Heart left ventricle (tissue), 16 donors: ENCODE results near the gene RFX6. TPM values are rescaled to one million over a fixed set of nuclear protein-coding genes. Genes with fewer than 3 reads are reported as not detected.

Experiments used
- ATAC-seq, 4 donors: fragments of 200-7000 bp; cut with Tn5 transposase; one replicate each; pipeline ENCODE4 v1.9.1; 2020 to 2022; ENCODE audit warnings: moderate library complexity in 4 of 4, mild to moderate bottlenecking in 3 of 4, moderate number of reproducible peaks in 1 of 4
- DNase-seq, 5 donors: peaks; one replicate each; pipeline ENCODE4 v3.0.0-alpha.2; 2020
- H3K27ac ChIP-seq, 12 donors: fragments of 200-600 bp; sonication (generic) in 4 of 12; one replicate each; pipeline versions ENCODE4 v1.5.0 to v1.8.0; 2016 to 2022; ENCODE audit warnings: mild to moderate bottlenecking in 2 of 12
- H3K27me3 ChIP-seq, 9 donors: fragments of 200-600 bp; sonication (generic) in 2 of 9; one replicate each; pipeline versions ENCODE4 v1.5.1 to v1.8.0; 2016 to 2022; ENCODE audit warnings: mild to moderate bottlenecking in 3 of 9
- H3K36me3 ChIP-seq, 9 donors: fragments of 200-600 bp; sonication (generic) in 2 of 9; one replicate each; pipeline versions ENCODE4 v1.5.0 to v1.8.0; 2018 to 2022; ENCODE audit warnings: mild to moderate bottlenecking in 2 of 9
- H3K4me1 ChIP-seq, 12 donors: fragments of 200-600 bp; sonication (generic) in 4 of 12; one replicate each; pipeline versions ENCODE4 v1.5.0 to v1.8.0; 2016 to 2022; ENCODE audit warnings: mild to moderate bottlenecking in 3 of 12
- H3K4me3 ChIP-seq, 12 donors: fragments of 200-600 bp; sonication (generic) in 4 of 12; one replicate each; pipeline versions ENCODE4 v1.5.0 to v1.8.0; 2017 to 2022; ENCODE audit warnings: mild to moderate bottlenecking in 9 of 12, moderate library complexity in 4 of 12
- H3K9me3 ChIP-seq, 12 donors: fragments of 200-600 bp; sonication (generic) in 4 of 12; one replicate each; pipeline versions ENCODE4 v1.5.0 to v1.8.0; 2016 to 2022; ENCODE audit warnings: mild to moderate bottlenecking in 1 of 12
- CTCF ChIP-seq, 12 donors: fragments of 200-600 bp; sonication (generic) in 4 of 12; IDR thresholded peaks; one replicate each; pipeline versions ENCODE4 v1.5.0 to v1.8.0; 2018 to 2022; ENCODE audit warnings: antibody characterized with exemption in 12 of 12, mild to moderate bottlenecking in 5 of 12
- POLR2A ChIP-seq, 2 donors: fragments of 450-650 bp; IDR thresholded peaks; one replicate each; pipeline ENCODE4 v1.6.1; 2017; ENCODE audit warnings: antibody characterized with exemption in 2 of 2, mild to moderate bottlenecking in 2 of 2, moderate library complexity in 2 of 2
- WGBS, 4 donors: extraction: QIAGEN DNeasy Blood & Tissue Kit in 2 of 4; methylation state at CpG; one replicate each; pipeline versions ENCODE4 v1.1.5 to v1.1.7; 2013 to 2018; 5-methylcytosine and 5-hydroxymethylcytosine counted together
- intact Hi-C, 10 donors: fragments of 100-400 bp; cut with DNase I; formaldehyde crosslinking; loops; one replicate each; pipeline versions ENCODE4 v1.11.1 to v1.14.2; 2022
- polyA plus RNA-seq, 2 donors: library from polyadenylated mRNA; stranded (reverse); fragments of 200-250 nt; gene quantifications; one replicate each; pipeline ENCODE4 v1.2.3, GENCODE V29; 2013
- total RNA-seq, 9 donors: library from RNA; depleted of rRNA in 2 of 9; stranded (reverse); fragments of >200 nt in 2 of 9; fragmentation: NEBNext Ultra II Directional in 3 of 9; extraction: Animal tissue kit (Norgen Biotek cat#: 25700) in 3 of 9; gene quantifications; one replicate each; pipeline versions ENCODE4 v1.1.0 to v1.2.4, GENCODE V29; 2016 to 2023
- donor health status: ischemic (EF 13 %, LVEDD 7.1; RV severe dilation, severe dysfunction).
- donor health status: healthy with polysubstance abuse.
- donor health status: DM: no; HTN: yes; CAD: no.
- donor health status: DM: no; HTN: no; CAD: no.
- donor health status: ischemic (EF 25% LVEDD 6.9; RV normal size, moderate dysfunction).
- donor health status: ischemic (EF 25% LVEDD 5.7; RV mildly dilated, moderate dysfunction).
- donor health status: healthy.
- donor health status: DM: yes; HTN: yes; CAD: no.
- donor health status: ischemic (EF 35%, LVEDD 5.7; RV mildly dilated, moderate dysfunction).
- donor health status: nonischemic (EF 11% LVEDD 7.7; RV severe dilation, severe dysfunction).
- donor health status: DM: yes; HTN: yes; CAD: no.
- donor health status: PGD.
- donor health status: ischemic (EF 29% LVEDD 5.4; RV normal size, mild dysfunction).
- donor health status: nonischemic (EF 23%, LVEDD 6.1; RV moderate dilation, normal function).

RFX6 gene
- total and polyA plus RNA-seq, 11 donors, result not detected

- H3K4me1 ChIP-seq, result no peaks in the 10 kb centered on the region
- peaks cover 0 to 9% (median 0%) of the 10 kb centered on the region in 9 donors for H3K27me3 ChIP-seq
- TF ChIP-seq CTCF (IDR thresholded peaks at IDR 0.05) (no peak), POLR2A (IDR thresholded peaks at IDR 0.05) (no peak)
- H3K9me3 ChIP-seq, result no peaks in the 10 kb centered on the region
- H3K27ac ChIP-seq, result no peak overlapping the region
- intact Hi-C loops, result no loop called here
- no peak for ATAC-seq
- no peak overlapping the region for H3K4me3 ChIP-seq
- H3K36me3 ChIP-seq, result no peaks in the 10 kb centered on the region
- DNase-seq, result no peak
Observed at GRCh38 chr6:116931456-116931855, 54.4 kb downstream of the RFX6 start.

GRCh38 chr6:116932496-116932895, 55.5 kb downstream of the RFX6 start:
- intact Hi-C loops, result no loop called here
- no peak for ATAC-seq

GRCh38 chr6:116933485-116933884, 56.4 kb downstream of the RFX6 start:
- Histone ChIP-seq H3K4me1 (no peaks in the 10 kb centered on the region), H3K4me3 (no peak overlapping the region), H3K36me3 (no peaks in the 10 kb centered on the region), H3K9me3 (no peaks in the 10 kb centered on the region), H3K27ac (no peak overlapping the region), H3K27me3 (peaks cover 0 to 9% (median 0%) of the 10 kb centered on the region in 9 donors)
- intact Hi-C loops, result no loop called here
- no peak for DNase-seq
- ATAC-seq, result no peak
- 2 to 19% (median 12%) methylated on average over 2 of the region's 2 CpGs for WGBS, 4 donors
- TF ChIP-seq POLR2A (IDR thresholded peaks at IDR 0.05) (no peak), CTCF (IDR thresholded peaks at IDR 0.05) (no peak)

More at GRCh38 chr6:116932496-116932895, 55.5 kb downstream of the RFX6 start:
- H3K36me3 ChIP-seq, result no peaks in the 10 kb centered on the region
- no peak for DNase-seq
- no peaks in the 10 kb centered on the region for H3K9me3 ChIP-seq
- H3K27me3 ChIP-seq, result peaks cover 0 to 9% (median 0%) of the 10 kb centered on the region in 9 donors
- WGBS, 4 donors, result 69 to 90% (median 79%) methylated on average over 1 of the region's 1 CpG
- no peak overlapping the region for H3K4me3 ChIP-seq
- no peak overlapping the region for H3K27ac ChIP-seq
- no peaks in the 10 kb centered on the region for H3K4me1 ChIP-seq
- TF ChIP-seq POLR2A (IDR thresholded peaks at IDR 0.05), result no peak
- TF ChIP-seq CTCF (IDR thresholded peaks at IDR 0.05), result no peak

- no peaks in the 10 kb centered on the region for H3K4me1 ChIP-seq
Observed at GRCh38 chr6:116938305-116938704, 61.3 kb downstream of the RFX6 start.

More at GRCh38 chr6:116938305-116938704, 61.3 kb downstream of the RFX6 start:
- H3K36me3 ChIP-seq, result no peaks in the 10 kb centered on the region
- no peak for DNase-seq
- intact Hi-C loops, result no loop called here
- WGBS, 4 donors, result 76 to 84% (median 80%) methylated on average over 8 of the region's 8 CpGs
- H3K9me3 ChIP-seq, result no peaks in the 10 kb centered on the region
- peaks cover 0 to 3% (median 0%) of the 10 kb centered on the region in 9 donors for H3K27me3 ChIP-seq
- no peak for ATAC-seq
- no peak overlapping the region for H3K4me3 ChIP-seq
- H3K27ac ChIP-seq, result no peak overlapping the region
- no peak for TF ChIP-seq CTCF (IDR thresholded peaks at IDR 0.05)
- no peak for TF ChIP-seq POLR2A (IDR thresholded peaks at IDR 0.05)
